ENCODE results near the gene FYTTD1. TPM values are rescaled to one million over a fixed set of nuclear protein-coding genes. Genes with fewer than 3 reads are reported as not detected.

FYTTD1 gene
- total RNA-seq, 1 donor from 2014 or later: 103 TPM

DNA sequence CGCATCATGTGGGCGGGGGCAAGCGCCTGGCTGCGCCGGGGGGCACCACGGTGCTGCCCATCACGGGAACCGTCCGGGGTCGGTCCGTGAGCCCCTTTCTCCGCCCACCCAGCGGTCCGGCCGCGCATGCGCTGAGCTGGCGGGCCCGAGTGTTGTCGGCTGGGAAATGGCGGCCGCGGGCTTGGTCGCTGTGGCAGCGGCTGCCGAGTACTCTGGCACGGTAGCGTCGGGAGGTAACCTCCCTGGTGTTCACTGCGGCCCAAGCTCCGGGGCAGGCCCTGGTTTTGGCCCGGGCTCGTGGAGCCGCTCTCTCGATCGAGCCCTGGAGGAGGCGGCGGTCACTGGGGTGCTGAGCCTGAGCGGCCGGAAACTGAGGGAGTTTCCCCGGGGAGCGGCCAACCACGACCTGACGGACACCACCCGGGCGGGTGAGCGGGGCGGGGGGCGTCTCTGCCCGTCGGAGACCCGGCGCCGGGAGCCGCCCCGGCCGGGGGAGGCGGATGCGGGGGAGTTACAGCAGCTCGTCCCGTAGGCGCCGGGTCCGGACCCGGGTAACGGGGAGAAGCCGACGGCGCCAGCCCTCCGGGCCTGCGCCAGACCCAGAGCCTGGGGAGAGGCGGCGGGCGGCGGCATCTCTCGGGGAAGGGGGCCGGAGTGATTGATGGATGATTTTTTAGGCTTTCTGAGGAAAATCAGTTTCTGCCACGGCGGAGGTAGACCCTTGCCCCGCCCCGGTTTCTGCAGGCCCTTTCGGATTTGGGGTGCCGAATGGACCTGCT is 41.6 kb downstream of the FYTTD1 start, which contains the start of gene LRCH3:
TSS of gene LRCH3 (plus strand) at position 142 of the 779 bp plus-strand sequence. CDS start at position 167, 25 bp downstream.
- DNase-seq (ENCODE audit: low read depth): peak; percentile 87

DNA sequence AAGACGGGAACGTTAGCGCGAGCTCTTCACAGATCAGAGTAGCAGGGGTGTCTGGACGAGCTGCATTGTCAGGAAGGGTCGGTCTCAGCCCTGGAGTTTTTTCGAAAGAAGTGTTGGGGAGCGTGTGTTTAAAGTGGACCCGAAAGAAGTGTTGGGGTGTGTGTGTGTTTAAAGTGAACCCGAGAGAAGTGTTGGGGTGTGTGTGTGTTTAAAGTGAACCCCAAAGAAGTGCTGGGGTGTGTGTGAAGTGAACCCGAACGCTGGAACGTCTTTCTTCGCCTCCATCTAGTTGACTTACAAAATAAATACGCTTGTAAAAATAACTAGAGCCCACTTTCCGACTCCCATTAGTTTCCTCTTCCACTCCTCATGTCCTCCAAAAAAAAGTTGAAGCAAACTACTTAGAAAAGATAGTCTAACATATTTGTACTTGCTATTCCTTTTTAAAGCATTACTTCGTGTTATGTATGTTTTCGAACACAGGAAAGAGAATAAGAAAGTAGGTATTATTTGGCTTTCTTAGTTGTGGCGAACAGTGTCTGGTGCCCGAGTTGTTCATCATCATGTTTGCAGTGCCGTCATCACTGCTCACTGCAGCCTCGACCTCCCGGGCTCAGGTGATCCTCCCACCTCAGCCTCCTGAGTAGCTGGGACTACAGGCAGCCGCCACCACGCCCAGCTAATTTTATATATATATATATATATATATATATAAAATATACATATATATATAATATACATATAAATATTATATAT is 42.4 kb downstream of the FYTTD1 start:
- DNase-seq (ENCODE audit: low read depth): peak; percentile 46

DNA sequence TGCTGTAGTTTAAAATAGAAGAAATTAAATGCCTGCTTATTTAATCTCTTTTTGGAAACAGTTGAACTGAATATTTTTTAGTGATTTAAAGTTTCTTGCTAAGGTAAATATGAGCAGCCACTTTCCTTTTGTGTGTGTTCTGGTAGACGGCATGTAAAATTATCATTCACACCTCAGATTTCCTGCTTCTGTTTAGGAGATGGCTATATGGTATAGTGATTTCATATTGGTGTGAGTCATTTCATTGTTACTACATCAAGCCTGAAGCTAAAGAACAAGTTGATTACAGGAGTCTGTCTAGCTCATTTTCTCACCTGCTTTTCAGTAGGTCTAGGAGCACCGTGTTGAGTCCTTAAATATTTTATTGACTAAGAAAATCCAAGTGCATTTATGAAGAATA is 43.6 kb downstream of the FYTTD1 start:
- no peak for DNase-seq (ENCODE audit: low read depth)

DNA sequence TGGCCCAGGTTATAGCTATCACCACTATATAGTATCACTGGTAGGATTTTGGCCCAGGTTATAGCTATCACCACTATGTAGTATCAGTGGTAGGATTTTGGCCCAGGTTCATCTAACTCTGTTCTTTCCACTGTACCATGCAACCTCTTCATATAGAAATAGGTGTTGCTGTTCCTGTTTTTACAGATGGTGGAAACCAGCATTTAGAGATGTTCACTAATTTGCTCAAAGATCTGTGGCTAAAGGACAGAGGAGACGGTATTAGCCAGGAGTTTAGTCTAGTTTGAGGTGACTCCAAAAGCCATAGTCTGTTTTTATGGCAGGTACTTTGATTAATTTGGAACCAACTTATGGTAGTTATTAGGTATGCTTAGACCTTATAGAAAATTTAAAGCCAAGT is 44.4 kb downstream of the FYTTD1 start:
- no peak for DNase-seq (ENCODE audit: low read depth)

DNA sequence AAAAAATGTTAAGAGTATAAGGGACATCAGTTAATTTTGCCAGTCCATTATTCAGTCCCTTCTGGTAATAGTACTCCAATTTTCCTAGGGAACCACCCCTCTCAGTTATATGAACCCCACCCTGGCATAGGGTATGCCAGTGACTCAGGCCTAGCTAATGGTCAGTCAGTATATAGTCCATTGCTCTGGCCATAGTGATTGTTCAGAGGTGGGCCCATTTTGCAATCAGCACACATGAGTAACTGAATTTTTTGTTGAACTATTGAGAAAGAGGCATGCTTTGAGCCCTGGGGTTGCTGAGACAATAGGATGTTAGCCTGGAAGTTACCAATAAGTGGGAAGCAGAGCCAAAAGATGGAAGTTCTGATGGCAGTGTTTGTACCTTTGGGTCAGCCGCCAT is 45.5 kb downstream of the FYTTD1 start:
- DNase-seq (ENCODE audit: low read depth): no peak

DNA sequence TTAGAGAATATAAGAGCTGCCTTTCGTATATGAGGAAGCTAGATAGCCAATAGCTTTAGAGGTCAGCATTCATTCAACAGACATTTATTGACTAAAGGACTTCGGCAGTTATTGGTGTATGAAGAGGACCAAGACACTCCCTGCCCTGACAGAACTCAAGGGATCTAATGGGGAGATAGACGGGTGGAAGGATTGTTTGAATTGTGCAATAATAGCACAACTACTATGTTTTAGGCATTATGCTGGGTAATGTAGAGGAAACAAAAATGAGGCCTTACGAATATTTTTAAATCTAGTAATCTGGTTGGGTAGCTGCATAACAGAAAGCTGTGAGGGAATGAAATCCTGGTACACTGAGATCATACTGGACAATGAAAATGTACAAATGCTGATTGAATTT is 46.4 kb downstream of the FYTTD1 start:
- DNase-seq (ENCODE audit: low read depth): no peak

DNA sequence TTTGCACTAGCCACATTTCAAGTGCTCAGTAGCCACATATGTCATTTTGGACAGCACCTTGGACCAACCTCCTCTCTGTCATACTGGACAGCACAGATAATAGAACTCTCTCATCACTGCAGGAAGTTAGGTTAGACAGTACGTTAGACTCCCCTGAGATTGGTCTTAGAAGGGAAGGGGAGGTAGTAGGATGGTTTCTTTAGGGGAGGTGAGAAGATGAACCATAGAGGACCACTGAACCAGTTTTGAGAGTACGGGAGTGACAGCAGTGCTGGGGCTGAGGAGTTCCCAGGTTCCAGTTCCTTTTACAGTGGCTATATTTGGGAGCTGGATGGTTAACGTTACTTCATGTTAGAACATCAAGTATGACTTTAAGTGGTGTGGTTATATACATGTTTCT is 49.2 kb downstream of the FYTTD1 start:
- DNase-seq (ENCODE audit: low read depth): no peak

DNA sequence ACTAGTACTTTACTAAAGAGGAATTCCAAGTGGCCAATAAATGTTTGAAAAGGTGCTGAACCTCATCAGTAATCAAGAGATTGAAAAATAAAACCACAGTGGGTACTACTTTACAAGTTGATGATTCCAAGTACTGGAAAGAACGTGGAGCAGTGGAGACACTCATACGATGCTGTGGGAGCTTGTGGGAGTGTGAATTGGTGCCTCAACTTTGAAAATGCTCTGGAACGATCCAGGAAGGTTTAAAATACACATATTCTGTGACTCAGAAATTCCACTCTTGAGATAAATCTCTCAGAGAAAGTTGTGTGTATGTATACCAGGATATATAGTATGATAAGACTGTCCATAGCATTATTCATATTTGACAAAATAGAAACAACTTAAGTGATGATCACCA is 50.7 kb downstream of the FYTTD1 start:
- no peak for DNase-seq (ENCODE audit: low read depth)

DNA sequence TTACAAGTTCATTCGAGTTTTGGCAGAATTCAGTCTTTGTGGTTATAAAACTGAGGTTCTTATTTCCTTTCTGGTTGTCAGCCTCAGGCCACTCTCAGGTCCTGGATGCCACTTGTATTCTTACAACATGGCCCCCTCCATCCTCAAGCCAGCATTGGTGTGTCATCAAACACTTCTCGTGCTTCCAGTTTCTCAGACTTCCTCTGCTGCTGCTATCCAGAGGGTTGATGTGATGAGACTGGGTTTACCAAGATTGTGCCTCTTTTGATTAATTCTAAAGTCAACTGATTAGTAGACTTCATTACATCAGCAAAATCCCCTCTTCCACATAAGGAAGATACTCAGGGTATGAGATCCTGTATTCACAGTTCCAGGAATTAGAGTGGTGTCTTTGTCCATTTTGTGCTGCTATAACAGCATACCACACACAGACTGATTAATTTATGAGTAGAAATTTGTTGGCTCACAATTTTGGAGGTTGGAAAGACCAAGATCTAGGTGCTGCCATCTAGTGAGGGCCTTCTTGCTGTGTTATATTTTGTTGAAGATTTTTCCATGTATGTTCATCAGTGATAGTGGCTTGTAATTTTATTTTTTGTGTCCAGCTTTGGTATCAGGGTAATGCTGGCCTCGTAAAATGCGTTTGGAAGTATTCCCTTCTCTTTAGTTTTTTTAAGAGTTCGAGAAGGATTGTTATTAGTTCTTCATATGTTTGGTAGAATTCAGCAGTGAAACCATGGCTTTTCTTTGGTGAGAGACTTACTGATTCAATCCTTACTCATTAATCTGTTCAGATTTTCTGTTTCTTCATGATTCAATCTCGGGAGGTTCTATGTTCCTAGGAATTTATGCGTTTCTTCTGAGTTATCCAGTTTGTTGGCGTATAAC is 52.5 kb downstream of the FYTTD1 start:
- DNase-seq (ENCODE audit: low read depth): no peak

DNA sequence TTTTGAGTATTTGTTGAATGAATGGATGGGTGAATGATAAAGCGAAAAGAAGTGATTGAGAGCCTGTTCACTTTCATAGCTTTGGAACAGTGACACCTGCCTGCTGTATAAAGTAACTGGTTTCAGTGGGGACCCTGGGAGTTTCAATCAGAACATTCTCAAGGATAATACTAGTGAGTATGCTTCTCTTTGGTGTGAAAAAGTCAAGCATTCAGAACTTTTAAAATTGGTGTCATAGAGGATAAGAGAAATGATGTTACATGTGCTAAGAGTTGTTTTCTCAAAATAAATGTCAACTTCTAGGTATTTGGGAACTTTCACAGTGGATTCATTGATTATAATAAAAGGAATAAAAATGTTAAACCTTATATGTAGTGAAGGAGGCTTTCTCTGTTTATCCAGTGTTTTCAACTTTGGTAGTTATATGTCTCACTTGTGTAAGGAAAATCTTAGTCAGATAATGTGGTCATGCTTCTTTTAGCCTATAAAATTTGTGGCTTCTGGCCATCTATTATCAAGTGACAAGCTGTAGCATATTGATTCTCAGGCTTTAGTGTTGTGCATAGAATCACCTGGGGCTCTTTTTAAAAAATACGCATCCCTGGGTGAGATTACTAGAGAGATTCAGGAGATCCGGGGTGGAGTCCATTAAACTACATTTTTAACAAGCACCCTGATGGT is 53.2 kb downstream of the FYTTD1 start:
- DNase-seq (ENCODE audit: low read depth): no peak

DNA sequence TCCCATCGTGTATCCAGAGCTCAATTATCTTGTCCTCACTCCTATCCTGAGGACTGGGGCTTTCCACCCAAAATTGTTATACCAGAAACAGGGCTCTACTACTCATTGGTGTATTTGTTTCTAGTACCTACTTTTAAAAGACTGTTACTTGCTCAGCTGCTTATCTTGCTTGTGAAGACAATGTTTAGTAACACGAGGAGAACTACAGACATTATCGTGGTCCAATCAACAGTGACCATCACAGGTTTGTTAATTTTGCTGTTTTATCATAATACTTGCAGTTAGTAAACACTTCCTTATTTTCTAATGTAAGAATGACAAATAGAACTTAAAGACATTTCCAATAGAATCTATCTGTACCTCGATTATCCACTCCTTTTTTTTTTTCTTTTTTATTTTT is 54.8 kb downstream of the FYTTD1 start:
- DNase-seq (ENCODE audit: low read depth): no peak

DNA sequence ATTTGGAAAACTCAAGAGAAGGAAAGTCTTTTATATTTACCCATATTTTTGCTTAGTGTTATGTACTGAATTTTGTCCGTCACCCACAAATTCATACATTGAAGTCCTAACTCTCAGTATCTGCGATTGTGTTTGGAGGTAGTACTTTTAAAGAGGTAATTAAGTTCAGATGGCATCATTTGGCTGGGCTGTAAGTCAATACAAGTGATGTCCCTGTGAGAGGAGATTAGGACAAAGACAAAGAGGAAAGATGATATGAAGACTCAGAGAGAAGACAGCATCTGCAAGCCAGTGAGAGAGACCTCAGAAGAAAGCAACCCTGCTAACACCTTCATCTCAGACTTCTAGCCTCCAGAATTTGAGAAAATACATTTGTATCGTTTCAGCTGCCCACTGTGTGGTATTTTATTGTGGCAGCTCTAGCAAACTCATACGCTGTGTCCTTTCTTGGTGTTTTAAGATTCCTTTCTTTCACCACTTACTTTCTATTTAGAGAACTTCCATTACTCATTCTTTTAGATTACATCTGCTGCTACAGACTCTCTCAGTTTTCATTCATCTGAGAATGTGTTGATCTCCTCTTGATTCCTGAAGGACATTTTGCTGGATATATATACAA is 58.4 kb downstream of the FYTTD1 start:
- DNase-seq (ENCODE audit: low read depth): peak; percentile 57

DNA sequence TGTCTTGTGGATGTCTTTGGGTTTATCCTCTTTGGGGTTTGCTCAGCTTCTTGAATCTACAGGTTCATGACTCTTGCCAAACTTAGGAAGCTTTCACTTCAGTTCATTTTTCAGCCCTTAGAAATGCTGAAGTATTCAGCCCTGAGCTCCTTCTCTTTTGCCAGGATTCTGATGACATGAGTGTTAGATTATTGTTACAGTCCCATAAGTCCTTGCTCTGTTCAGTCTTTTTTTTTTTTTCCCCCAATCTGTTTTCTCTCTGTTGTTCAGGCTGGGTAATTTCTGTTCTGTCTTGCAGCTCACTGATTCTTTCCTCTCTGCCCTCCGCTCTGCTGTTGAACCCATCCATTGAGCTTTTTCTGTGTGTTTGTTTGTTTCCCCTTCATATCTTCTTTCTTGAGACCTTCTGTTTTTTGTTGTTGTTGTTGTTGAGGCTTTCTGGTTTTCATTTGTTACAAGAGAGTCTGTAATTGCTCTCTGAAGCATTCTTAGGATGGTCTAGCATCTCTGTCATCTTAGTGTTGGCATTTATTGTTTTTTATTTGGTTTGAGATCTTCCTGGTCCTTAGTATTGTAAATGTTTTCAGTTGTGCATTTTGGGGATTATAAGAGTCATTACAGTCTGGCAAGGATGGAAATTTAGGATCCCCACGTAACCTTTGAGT is 59.8 kb downstream of the FYTTD1 start:
- DNase-seq (ENCODE audit: low read depth): no peak

DNA sequence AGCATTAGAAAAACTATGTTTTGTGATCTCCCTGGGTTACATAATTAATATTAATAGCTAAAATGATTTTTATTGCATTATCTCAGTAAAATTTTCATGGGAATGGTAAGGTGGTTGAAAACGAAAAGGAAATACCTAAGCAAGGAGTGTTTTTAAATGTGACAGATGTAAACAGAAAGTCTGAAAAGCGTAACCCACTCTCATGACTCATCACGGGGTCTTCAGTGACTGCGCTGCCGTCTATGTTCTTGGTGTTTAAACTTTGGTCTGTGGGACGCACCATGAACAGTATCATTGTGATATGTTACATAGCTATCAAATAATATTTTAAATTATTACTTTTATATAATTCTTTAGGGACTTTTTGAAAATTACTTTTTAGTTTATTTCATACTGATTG is 61.2 kb downstream of the FYTTD1 start:
- DNase-seq (ENCODE audit: low read depth): no peak

DNA sequence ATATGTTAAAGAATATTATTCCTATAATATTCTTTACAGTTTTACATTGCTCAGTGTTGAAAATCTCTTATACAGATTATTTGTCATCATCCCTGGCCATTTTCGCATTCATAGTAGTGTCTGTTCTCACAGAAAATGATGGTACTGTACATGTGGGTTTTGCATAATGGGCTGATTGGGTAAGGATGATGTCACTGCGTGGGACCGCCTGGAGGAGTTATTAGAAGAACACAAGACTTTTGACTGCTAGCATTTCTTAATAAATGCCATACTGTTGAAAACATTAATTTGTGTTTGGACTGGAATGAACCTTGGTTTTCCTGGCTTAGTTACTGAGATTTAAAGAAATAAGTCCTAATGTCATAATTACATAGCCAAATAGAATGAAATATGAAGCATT is 61.7 kb downstream of the FYTTD1 start:
- peak; percentile 58 for DNase-seq (ENCODE audit: low read depth)

DNA sequence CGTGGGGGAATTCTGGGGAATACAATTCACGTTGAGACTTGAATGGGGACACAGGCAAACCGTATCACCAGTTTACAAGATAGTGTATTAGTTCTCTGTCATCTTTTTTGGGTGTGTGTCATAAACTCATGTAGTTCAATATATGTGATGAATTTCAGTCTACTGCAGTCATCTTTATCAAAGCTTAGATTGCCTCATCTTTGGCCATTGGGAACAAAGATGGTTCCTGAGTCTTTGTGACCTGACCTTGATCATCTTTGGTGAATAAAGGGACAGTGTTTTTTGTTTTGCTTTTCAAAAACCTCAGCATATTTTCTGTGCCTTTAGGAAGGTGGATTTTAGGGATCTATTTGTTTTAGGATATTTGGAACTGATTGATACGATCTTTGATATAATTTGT is 64.7 kb downstream of the FYTTD1 start:
- no peak for DNase-seq (ENCODE audit: low read depth)

DNA sequence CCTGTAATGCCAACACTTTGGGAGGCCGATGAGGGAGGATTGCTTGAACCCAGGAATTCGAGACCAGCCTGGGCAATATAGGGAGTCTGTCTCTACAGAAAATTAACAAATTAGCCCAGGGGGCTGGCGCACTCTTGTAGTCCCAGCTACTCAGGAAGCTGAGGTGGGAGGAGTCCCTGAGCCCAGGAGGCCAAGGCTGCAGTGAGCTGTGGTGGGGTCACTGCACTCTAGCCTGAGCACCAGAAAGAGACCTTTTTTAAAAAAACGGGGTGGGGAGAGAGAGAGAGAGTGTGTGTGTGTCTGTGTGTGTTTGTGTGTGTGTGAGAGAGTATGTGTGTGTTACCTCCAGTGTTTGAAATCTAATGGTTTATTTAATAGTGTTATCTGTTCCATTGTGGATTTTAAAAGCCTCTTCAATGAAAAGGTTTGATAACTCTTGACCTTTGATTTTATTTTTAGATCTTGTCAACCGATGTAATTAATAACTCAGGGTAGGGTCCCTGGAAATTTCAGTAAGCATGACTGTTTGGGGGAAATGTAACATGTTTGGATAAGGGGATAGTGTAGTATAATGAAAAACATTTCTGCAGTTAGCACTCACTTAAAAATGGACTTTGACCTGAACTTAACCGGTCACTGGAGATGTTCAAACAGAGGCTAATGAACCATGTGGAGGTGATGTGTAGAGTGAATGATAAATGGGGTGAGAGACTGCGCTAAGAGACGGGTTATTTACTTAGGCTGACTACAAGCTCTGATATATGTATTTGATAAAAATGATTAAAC is 71.1 kb downstream of the FYTTD1 start:
- DNase-seq (ENCODE audit: low read depth): no peak

DNA sequence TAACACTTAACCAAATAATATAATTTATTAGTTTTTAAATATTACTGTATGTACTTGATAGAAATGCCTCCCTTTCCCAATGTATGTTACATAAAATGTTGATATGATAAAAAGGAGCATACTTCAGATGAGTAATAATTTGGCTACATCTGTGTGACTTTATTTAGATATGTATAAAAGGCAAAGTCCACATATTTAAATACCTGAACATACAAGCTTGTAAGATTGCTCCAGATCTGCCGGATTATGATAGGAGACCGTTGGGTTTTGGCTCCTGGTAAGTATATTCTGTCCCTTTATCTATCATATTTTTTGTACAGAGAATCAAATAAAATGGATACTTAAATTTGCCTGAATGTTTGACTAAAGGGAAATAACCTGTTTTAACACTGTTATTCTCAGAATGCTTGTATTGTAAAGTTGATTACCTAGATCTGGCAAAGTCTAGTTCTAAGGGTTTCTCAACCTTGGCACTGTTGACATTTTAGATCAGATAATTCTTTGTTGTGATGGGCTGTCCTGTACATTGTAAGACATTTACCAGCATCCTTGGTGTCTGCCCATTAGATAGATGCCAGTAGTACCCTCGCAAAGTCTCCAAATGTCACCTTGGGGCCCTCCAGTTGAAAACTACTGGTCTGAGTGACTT is 79.8 kb downstream of the FYTTD1 start:
- DNase-seq (ENCODE audit: low read depth): no peak
